ENCODE data around the gene ORM2. TPM values are rescaled to one million over a fixed set of nuclear protein-coding genes. Genes with fewer than 3 reads are reported as not detected.

ORM2 gene
- total and polyA plus RNA-seq, 2 of the 8 experiments (the other 6 are each of a cell fraction or from before 2014, with no cell fraction given): 1.3 TPM; not detected in 1

- TF ChIP-seq RBBP5 (IDR thresholded peaks at IDR 0.05; ENCODE audit: borderline replicate concordance, low read depth, low read length): no peak
- TF ChIP-seq CHD2 (IDR thresholded peaks at IDR 0.05; ENCODE audit: low read length): no peak
Measured at GRCh38 chr9:114342755-114343440, 13.2 kb downstream of the ORM2 start (continued).
